PFSK-1 (cell line): ENCODE results near the gene ATP5MC3.

Experiments used
- FOXP2 ChIP-seq: optimal IDR thresholded peaks from 2 replicates; pipeline ENCODE3; 2011; ENCODE audit warnings: borderline replicate concordance, control low read depth, inconsistent platforms; ENCODE audit not compliant: insufficient read depth; ENCODE audit errors: extremely low read length, extremely low read depth
- POLR2AphosphoS5 ChIP-seq: IDR thresholded peaks from 2 replicates; pipeline ENCODE4 v1.6.1; 2012; ENCODE audit warnings: low read depth, mild to moderate bottlenecking, control low read depth, low read length, moderate library complexity
- REST ChIP-seq, 2 experiments: IDR thresholded peaks; 2 replicates each; pipeline versions ENCODE4 v1.6.1 to v1.8.0; 2011 to 2012; ENCODE audit warnings: low read depth in 2 of 2, low read length in 2 of 2, control low read depth in 1 of 2, inconsistent platforms in 1 of 2, mild to moderate bottlenecking in 1 of 2, moderate library complexity in 1 of 2; ENCODE audit not compliant: insufficient read depth in 1 of 2
- SIN3A ChIP-seq: IDR thresholded peaks from 2 replicates; pipeline ENCODE4 v1.6.1; 2012; ENCODE audit warnings: mild to moderate bottlenecking, low read length, moderate library complexity, borderline replicate concordance; ENCODE audit not compliant: insufficient read depth
- TAF1 ChIP-seq: IDR thresholded peaks from 2 replicates; pipeline ENCODE4 v1.6.1; 2012; ENCODE audit warnings: low read length, control low read depth, borderline replicate concordance; ENCODE audit not compliant: insufficient read depth

The ATP5MC3 gene

GRCh38 chr2:175158894-175159293 lies 22.6 kb downstream of the ATP5MC3 start:
- no peak for TF ChIP-seq TAF1
- no peak for TF ChIP-seq FOXP2
- TF ChIP-seq REST (IDR thresholded peaks at IDR 0.05; ENCODE audit: insufficient read depth in 1 of 2, low read depth in 2 of 2, low read length in 2 of 2) = no peak
- no peak for TF ChIP-seq SIN3A
- no peak for TF ChIP-seq POLR2AphosphoS5

DNA sequence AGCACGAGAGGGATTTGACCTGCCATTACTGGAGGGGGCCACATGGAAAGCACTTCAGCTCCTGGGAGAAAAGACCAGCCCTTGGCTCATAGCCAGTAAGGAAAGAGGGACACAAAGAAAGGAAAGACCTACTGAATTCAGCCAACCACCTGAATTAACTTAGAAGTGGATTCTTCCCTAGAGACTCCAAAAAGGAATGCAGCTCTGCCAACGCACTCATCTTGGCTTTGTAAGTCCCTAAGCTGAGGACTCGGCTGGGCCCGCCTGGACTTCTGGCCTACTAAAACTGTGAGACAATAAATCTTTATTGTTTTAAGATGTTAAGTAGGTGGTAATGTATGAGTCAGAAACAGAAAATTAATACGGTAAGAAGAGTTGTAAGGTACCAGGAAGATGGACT lies 25.0 kb downstream of the ATP5MC3 start:
- TF ChIP-seq SIN3A (no peak), TAF1 (no peak), REST (IDR thresholded peaks at IDR 0.05; ENCODE audit: insufficient read depth in 1 of 2, low read depth in 2 of 2, low read length in 2 of 2) (no peak), POLR2AphosphoS5 (no peak), FOXP2 (no peak)

- TF ChIP-seq REST (IDR thresholded peaks at IDR 0.05; ENCODE audit: insufficient read depth in 1 of 2, low read depth in 2 of 2, low read length in 2 of 2) (no peak), FOXP2 (no peak), POLR2AphosphoS5 (no peak), SIN3A (no peak), TAF1 (no peak)
These were observed 26.8 kb downstream of the ATP5MC3 start for GRCh38 chr2:175154661-175155082.

GRCh38 chr2:175152242-175152641 lies 29.3 kb downstream of the ATP5MC3 start:
- TF ChIP-seq TAF1 (no peak), POLR2AphosphoS5 (no peak), SIN3A (no peak), REST (IDR thresholded peaks at IDR 0.05; ENCODE audit: insufficient read depth in 1 of 2, low read depth in 2 of 2, low read length in 2 of 2) (no peak), FOXP2 (no peak)

DNA sequence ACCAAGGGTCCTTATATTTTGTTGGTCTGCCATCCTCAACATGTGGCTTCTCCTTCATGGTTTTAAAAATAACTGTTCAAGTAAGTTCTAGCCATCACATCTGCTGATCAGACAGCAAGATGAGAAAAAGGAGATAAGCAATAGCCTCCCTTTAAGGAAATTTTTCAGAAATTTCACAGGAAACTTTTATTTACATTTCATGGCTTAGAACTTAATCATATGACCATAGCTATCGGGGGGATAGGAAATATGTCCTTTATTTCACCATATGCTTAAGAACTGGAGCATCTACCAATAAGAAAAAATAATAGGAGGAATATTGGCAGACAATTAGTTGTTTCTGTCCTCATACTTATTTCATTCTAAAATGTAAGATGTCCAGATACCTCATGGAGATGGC lies 29.7 kb downstream of the ATP5MC3 start:
- no peak for TF ChIP-seq POLR2AphosphoS5
- no peak for TF ChIP-seq FOXP2
- no peak for TF ChIP-seq REST (IDR thresholded peaks at IDR 0.05; ENCODE audit: insufficient read depth in 1 of 2, low read depth in 2 of 2, low read length in 2 of 2)
- no peak for TF ChIP-seq SIN3A
- TF ChIP-seq TAF1 = no peak
